PFSK-1 (cell line): ENCODE results near the gene CTNNA3.

Experiments used
- FOXP2 ChIP-seq: optimal IDR thresholded peaks from 2 replicates; pipeline ENCODE3; 2011; ENCODE audit warnings: borderline replicate concordance, control low read depth, inconsistent platforms; ENCODE audit not compliant: insufficient read depth; ENCODE audit errors: extremely low read length, extremely low read depth
- POLR2AphosphoS5 ChIP-seq: IDR thresholded peaks from 2 replicates; pipeline ENCODE4 v1.6.1; 2012; ENCODE audit warnings: low read depth, mild to moderate bottlenecking, control low read depth, low read length, moderate library complexity
- SIN3A ChIP-seq: IDR thresholded peaks from 2 replicates; pipeline ENCODE4 v1.6.1; 2012; ENCODE audit warnings: mild to moderate bottlenecking, low read length, moderate library complexity, borderline replicate concordance; ENCODE audit not compliant: insufficient read depth
- TAF1 ChIP-seq: IDR thresholded peaks from 2 replicates; pipeline ENCODE4 v1.6.1; 2012; ENCODE audit warnings: low read length, control low read depth, borderline replicate concordance; ENCODE audit not compliant: insufficient read depth
- TF ChIP-seq, protein P1 (sequence below), 2 experiments: IDR thresholded peaks; 2 replicates each; pipeline versions ENCODE4 v1.6.1 to v1.8.0; 2011 to 2012; ENCODE audit warnings: low read depth in 2 of 2, low read length in 2 of 2, control low read depth in 1 of 2, inconsistent platforms in 1 of 2, mild to moderate bottlenecking in 1 of 2, moderate library complexity in 1 of 2; ENCODE audit not compliant: insufficient read depth in 1 of 2

Gene CTNNA3

DNA sequence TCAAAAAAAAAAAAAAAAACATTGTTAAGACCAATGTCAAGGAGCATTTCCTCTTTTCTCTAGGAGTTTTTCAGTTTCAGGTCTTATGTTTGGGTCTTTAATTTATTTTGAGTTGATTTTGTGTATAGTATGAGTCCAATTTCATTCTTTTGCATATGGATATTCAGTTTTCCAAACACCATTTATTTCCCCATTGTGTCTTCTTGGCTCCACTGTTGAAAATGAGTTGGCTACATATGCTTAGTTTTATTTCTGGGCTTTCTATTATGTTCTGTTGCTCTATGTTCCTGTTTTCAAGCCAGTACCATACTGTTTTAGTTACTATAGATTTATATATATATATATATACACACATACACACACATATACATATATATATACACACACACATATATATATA lies 1506.7 kb downstream of the CTNNA3 start:
- no peak for TF ChIP-seq SIN3A

DNA sequence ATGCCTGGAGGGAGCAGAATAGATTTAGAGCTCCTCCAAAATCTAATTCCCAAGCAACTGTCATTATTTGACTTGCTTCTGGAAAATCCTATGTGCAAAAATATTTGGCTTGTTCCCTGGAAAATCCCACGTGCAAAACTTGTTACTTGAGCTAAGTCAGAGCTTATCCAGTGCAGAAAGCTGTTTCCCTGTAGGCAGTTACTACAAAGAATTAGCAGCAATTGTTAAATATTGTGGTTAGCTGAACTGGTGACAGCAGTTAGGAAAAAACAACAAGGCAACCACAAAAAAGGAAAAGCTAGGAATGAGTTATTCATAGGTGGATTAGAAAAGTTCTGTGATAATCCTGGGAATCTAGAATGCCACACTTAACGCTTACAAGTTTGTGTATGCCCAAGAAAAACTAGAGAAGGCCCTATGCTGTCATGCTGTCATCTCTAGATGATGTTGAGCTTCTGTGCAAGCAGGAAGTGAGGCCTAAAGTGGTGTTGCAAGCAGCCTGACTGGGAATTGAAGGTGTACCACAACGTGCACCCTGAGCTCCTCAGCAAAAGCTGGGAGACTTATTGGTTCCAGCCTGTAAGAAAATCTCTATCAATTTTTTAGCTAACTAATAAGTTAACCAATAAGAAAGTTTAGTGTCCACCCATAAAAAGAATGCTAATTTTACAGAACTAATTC lies 1508.8 kb downstream of the CTNNA3 start:
- TF ChIP-seq POLR2AphosphoS5 = no peak

DNA sequence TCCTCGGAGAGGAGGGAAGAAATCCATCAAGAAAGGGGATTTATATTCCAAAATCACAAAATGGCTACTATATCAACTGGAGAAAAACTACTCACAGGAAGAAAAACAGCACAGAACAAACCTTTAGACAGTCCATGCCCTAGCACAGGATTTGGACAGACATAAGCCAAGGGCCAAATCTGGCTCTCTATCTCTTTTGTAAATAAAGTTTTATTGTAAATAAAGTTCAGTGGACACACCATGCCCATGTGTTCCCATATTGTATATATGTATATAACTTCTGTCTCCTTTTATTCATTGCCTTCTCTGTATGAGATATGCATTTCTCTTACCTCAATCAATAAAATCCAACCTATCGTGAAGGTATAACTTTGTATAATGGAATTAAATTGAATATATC lies 1513.0 kb downstream of the CTNNA3 start:
- TF ChIP-seq, protein P1, sequence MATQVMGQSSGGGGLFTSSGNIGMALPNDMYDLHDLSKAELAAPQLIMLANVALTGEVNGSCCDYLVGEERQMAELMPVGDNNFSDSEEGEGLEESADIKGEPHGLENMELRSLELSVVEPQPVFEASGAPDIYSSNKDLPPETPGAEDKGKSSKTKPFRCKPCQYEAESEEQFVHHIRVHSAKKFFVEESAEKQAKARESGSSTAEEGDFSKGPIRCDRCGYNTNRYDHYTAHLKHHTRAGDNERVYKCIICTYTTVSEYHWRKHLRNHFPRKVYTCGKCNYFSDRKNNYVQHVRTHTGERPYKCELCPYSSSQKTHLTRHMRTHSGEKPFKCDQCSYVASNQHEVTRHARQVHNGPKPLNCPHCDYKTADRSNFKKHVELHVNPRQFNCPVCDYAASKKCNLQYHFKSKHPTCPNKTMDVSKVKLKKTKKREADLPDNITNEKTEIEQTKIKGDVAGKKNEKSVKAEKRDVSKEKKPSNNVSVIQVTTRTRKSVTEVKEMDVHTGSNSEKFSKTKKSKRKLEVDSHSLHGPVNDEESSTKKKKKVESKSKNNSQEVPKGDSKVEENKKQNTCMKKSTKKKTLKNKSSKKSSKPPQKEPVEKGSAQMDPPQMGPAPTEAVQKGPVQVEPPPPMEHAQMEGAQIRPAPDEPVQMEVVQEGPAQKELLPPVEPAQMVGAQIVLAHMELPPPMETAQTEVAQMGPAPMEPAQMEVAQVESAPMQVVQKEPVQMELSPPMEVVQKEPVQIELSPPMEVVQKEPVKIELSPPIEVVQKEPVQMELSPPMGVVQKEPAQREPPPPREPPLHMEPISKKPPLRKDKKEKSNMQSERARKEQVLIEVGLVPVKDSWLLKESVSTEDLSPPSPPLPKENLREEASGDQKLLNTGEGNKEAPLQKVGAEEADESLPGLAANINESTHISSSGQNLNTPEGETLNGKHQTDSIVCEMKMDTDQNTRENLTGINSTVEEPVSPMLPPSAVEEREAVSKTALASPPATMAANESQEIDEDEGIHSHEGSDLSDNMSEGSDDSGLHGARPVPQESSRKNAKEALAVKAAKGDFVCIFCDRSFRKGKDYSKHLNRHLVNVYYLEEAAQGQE (IDR thresholded peaks at IDR 0.05; ENCODE audit: insufficient read depth in 1 of 2, low read depth in 2 of 2, low read length in 2 of 2) = no peak
- TF ChIP-seq FOXP2 = no peak
- no peak for TF ChIP-seq SIN3A
- no peak for TF ChIP-seq TAF1
- TF ChIP-seq POLR2AphosphoS5 = no peak

DNA sequence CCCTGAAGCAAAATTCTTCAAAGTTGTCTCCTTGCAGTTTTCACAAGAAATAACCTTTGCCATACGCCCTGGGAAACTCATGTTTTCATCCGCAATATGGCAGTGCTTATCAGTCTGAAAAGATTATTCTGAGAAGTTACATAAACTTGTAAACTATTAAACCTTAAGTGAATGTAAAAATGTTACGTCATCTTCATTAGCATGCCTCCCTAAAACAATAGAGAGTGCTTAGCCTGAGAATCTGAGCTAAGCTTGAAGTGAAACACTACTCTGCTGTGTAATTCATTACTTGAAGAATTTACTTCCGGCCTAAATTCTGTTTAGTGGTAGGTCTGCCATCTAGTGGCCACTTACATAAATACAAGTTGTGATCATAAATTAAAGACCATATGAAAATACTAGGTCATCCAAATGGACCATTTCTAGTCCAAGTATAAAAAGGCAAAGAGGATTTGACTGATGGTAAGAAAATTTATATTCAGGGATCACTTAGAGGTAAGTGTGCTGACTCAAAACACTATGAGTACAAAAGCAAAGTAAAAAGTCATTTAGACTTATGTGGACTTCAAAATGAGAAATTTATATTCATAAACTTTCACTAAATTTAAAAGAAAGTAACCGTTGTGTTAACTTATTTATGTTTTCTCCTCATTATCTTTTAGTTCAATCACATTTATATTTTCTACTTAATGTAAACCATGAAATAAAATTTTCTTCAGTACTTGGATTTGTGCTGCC lies 1515.2 kb downstream of the CTNNA3 start:
- TF ChIP-seq, protein P1 (IDR thresholded peaks at IDR 0.05; ENCODE audit: insufficient read depth in 1 of 2, low read depth in 2 of 2, low read length in 2 of 2) = no peak
- TF ChIP-seq TAF1 (no peak), POLR2AphosphoS5 (no peak), FOXP2 (no peak), SIN3A (no peak)

DNA sequence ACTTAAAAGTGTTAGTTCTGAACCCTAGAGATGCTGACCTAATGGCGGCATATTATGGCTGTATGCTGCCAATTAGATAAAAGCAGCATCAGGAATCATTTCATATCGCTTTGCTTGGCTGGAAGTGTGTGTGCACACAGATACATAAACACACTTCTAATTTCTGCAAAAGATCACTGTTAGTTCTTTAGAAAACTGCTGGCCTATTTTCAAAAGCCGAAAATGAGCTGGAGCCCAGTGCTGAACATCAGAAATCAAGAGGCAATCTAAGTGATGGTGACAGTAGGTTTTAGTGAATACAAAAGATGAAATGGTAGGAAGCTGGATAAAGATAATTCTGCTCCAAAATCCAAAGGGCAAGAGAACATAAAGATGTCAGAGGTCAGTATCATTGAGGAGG lies 1516.0 kb downstream of the CTNNA3 start:
- TF ChIP-seq TAF1 (no peak), POLR2AphosphoS5 (no peak), SIN3A (no peak), FOXP2 (no peak)
- TF ChIP-seq, protein P1 (IDR thresholded peaks at IDR 0.05; ENCODE audit: insufficient read depth in 1 of 2, low read depth in 2 of 2, low read length in 2 of 2) = no peak

DNA sequence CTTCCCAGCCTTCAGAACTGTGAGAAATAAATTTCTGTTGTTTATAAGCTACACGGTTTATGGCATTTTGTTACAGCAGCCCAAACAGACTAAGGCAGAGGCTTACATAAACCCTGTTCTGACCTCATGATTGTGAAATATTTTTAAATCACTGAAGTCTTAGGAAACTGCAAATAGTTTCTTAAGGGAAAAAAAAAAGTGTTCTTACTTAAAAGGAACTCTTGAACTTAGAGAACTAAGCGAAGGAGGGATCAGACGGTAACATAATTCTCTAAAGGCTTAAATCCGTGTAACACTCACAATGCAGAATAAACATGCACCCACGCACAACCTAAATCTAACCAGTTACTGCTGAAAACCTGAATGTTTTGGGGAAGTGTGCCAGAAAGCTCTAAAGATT lies 1519.2 kb downstream of the CTNNA3 start:
- no peak for TF ChIP-seq TAF1
- TF ChIP-seq, protein P1 (IDR thresholded peaks at IDR 0.05; ENCODE audit: insufficient read depth in 1 of 2, low read depth in 2 of 2, low read length in 2 of 2) = no peak
- TF ChIP-seq FOXP2 = no peak
- TF ChIP-seq SIN3A = no peak
- TF ChIP-seq POLR2AphosphoS5 = no peak
